GM21576 (cell line): ENCODE measurements around the gene DIAPH3.

Source experiments
- ATAC-seq: cut with Tn5 transposase; IDR thresholded peaks from one replicate; pipeline ENCODE4 v1.9.1; 2021; ENCODE audit warnings: mild to moderate bottlenecking, moderate library complexity; ENCODE audit not compliant: unreplicated experiment

Gene DIAPH3

DNA sequence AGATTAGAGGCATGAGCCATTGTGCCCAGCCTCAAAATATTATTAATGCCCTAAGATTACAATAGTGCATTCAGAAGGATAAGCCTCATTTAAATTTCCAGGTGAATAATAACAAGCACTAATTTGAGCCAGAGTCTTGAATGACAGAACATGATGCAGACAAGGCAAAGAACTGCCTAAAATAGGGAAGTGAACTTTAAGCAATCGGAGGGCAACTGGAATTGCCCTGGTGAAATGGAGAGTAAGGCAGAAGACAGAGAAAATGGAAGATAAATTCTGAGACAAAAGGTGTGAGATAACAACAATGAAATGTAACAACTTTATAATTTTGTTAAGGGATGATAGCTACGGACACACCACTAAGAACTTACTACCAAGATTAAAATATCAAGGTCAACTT, 199.9 kb downstream of the DIAPH3 start:
- no peak for ATAC-seq

DNA sequence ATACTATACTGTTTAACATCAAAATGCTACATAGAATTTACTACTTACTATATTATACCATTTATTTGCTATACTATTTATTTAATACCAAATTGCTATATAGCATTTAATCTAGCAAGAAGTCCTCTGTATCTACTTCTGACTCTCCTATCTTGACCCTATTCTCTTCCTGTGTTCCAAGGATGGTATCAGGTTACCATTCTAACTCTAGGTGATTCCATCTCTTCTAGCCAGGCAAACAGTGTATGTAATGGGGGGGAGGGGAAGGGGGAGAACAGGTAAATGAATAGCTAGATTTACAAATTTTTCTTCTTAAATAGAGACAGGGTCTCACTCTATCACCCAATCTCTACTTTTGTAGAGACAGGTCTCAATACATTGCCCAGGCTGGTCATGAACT, 200.3 kb downstream of the DIAPH3 start:
- ATAC-seq, result no peak

DNA sequence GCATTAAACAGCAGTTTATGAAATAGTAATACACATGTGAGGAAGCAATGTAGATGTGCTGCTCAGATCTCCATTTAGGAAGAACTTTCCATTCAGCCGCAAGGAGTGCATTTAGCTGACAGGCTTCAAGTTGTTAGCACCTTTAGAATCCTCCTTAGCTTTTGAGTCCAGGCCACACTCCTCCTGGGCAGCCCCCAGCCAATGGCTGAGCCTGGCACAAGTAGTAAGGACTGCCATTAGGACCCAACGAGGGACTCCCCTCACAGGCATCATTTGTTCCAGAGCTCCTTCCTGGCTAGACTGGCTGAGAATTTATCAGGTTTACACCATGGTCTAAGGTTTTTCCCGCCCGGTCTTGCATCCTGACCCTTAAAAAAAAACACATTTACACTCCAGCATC, 201.4 kb downstream of the DIAPH3 start:
- ATAC-seq, result no peak

DNA sequence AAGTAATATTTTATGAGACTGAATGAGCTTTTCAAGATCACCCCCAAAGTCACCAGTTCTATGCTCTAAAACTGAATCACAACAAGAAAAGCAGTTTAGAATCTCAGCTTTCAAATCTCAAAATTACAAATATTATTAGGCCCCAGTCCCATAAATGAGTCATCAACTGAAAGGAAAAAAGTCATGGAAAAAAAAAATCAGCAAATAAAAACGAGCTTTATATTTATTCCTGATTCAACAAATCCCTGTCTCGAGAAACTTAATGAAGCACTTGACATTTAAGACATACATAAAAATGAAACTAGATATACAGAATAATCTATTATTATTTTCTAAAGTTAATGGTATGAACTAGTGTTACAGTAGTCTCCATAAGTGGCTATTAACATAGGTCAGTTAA, 203.0 kb downstream of the DIAPH3 start:
- no peak for ATAC-seq

DNA sequence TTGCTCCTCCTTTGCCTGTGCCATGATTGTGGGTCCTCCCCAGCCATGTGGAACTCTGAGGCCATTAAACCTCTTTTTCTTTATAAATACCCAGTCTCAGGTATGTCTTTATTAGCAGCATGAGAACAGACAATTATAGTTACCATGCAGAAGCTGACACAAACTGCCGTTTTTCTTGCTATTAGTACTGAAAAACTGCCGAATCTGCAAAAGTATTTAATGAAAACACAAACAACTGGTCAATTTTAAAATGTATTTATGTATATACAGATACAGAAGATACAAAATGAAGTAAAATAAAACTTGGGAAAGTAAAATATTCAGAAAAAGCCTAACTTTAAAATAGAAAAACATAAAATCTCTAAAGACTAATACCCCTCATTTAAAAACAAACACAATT, 206.3 kb downstream of the DIAPH3 start:
- ATAC-seq, result no peak

DNA sequence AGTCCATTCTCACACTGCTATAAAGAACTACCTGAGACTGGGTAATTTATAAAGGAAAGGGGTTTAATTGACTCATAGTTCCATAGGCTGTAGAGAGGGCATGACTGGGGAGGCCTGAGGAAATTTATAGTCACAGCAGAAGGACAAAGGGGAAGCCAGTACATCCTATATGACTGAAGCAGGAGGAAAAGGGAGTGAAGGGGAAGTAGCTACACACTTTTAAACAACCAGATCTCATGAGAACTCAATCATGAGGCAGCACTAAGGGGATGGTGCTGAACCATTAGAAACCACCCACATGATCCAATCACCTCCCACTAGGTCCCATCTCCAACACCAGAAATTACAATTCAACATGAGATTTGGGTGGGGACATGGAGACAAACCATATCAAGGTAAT, 209.1 kb downstream of the DIAPH3 start:
- ATAC-seq, result no peak

DNA sequence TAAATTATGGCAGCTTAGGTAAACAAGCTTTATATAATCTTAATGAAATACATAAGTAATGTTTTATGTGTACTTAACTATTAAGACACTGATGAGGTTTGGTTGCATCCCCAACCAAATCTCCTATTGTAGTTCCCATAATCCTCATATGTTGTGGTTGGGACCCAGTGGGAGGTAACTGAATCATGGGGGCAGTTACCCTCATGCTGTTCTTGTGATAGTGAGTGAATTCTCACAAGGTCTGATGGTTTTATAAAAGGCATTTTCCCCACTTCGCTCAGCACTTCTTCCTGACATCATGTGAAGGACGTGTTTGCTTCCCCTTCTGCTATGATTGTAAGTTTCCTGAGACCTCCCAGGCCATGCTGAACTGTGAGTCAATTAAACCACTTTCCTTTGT, 212.7 kb downstream of the DIAPH3 start:
- ATAC-seq, result no peak

DNA sequence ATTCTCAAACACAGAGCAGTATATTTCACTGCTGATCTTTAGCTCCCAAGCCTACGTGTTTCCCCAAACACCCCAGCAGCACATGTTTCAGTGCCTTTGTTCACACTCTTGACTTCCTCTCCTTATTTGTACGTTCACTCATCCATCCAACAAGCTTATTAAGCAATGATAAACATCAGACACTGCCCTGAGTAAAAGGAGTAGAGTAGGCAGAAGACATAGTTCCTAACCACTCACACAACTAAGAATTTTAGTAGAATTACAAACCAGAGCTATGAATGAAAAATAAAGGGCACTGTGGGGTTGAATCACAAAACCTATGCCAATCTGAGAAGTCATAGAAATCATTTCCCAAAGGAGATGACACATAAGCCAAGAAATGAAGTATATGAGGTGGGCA, 213.5 kb downstream of the DIAPH3 start:
- no peak for ATAC-seq

DNA sequence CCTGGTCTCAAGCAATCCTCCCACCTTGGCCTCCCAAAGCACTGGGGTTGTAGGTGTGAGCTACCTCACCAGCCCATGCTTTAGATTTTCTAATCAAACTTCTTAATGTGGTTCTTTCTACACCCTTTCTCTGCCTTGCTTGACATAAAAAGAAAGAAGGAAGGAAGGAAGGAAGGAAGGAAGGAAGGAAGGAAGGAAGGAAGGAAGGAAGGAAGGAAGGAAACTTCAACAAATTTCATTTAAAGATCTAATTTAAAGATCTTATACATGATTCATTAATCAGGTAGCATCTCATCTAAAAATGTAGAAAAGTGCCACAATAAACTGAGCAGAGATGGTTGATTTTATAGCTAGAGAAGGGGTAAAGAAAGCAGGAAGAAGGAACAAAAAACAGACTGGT, 215.0 kb downstream of the DIAPH3 start:
- ATAC-seq, result no peak

DNA sequence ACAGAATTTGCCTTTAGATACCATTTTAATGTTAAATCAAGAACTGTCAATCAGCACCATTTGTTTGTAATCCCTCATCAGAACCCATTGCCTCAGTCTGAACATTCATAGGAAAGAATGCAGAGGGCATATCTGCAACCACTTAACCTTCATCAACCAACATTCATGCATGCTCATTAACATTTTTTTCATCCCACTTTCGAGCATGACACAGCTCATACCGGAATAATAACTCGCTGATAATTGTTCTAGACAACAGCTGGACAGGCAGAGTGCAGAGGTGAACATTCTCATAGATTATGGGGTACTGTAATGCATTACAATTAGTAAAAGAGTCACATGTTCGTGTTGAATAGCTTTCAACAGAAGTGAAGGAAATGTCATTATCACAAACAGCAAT, 216.8 kb downstream of the DIAPH3 start:
- no peak for ATAC-seq

DNA sequence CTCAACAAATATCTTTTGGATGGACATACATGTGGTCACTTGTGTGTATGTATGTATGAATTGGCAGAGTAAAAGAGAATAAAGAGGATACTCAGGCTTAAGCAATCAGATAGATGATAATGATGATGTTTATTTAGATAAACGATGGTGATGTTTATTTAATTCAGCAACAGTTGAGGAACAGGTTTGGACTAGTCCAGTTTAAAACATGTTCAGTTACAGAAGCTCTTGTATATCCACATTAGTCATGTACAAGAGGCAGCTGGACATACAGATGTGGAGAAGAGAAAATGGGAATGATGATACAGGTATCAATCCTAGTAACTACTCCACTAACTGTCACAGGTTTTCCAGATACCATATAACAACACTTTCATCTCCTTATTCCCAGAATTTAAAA, 232.1 kb downstream of the DIAPH3 start:
- ATAC-seq, result no peak

DNA sequence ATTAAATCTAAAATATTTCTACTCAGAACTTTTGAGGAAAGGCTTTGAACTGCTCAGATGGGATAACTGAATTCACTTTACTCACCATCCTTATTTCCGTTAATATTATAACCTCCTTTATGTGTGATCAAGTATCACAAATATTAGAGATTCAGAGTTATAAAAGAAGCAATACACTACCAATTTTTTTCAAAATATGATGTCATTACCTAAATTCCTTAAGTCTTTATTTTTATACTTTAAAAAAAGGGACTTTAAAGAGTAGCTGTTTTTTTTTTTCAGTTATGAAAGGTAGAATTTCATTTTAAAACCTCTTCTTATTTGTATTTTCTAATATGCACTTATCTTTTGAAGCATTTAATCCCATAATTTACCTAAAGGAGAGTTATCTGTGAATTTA, 239.5 kb downstream of the DIAPH3 start:
- no peak for ATAC-seq

DNA sequence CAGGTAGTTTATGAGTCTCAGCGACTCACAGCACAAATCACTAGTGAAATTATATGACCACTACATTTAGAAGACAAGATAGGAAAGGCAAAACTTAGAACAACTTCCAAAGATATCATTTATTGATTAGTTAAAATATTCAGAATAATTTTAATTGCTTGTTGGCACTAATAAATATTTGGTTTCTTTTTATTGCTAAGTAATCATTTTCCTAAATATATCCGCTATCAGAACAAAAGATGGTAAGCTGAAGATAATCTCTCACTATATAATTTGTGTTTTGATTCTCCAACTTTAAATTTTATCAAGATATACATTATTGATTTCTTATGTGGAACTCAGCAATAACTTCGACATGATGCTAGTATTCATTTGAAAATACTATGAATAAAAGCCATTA, 248.5 kb downstream of the DIAPH3 start:
- no peak for ATAC-seq

DNA sequence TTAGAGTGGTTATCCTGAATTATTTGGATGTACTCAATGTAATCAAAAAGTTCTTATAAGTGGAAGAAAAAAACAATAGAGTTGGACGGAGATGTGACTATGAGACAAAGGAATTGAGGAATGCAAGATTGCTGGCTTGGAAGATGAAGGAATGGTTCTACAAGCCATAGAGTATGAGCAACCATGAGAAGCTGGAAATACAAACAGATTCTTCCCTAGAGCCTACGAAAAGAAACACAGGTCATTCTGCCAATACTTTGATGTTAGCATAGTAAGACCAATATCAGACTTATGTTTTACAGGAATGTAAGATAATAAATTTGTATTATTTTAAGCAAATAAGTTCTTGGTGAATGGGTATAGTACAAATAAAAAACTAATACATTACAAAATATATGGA, 249.2 kb downstream of the DIAPH3 start:
- no peak for ATAC-seq

DNA sequence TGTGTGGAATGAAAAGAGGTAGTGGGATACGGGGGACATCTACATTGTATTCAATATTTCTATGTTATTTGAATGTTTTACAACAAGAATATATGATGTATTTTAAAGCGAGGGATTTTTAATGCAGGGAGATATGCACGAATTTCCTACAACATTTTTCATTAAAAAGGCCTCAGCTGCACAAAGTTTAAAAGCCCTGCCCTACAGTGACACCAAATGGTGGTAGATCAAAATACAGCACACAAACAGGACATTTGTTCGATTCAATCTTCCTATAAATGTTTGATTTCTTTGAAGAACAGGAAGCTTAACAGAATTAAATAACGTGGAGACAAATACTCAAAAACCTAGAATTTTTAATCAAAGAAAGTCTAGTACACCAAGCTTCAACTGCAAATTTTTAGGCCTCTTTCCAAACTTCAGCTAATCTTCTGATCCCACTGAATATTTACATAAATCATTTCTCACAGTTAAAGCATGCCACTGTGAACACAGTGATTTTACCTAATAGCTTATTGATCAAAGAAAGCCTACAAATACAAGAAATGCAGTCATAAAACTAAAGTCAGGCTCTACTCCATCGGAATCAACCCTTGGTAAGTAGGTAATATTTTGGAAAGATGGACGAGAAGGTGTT, 257.2 kb downstream of the DIAPH3 start:
- no peak for ATAC-seq

DNA sequence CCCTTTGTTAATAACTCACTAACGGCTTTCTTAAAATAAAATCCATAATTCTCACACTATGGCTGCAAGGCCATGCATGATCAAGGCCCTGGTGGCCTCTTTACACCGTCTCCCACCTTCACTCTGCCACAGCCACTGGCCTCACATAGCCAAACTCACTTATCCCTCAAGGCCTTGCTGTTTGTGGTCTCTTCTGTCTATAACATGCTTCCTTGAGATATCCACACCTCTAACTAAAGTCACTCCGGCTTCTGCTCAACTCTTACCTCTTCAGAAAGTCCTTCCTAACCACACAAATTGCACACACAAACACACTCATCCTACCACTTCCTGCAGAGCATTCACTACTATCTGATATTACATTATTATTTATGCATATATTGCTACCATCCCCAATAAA, 262.5 kb downstream of the DIAPH3 start:
- no peak for ATAC-seq

DNA sequence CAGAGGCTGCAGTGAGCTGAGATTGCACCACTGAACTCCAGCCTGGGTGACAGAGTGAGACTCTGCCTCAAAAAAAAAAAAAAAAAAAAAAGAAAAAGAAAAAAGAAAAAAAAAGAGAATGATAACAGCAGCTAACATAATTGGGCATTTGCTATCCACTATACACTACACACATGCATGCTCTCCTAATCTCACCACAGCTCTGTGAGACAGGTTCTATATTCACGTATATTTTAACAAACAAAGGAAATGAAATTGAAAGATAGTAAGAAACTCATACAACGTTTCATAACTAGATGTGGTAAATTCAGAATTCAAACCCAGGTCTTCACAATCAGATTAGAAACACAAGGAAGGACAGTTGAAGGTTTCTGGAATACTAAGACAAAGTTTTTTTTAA, 265.7 kb downstream of the DIAPH3 start:
- no peak for ATAC-seq

DNA sequence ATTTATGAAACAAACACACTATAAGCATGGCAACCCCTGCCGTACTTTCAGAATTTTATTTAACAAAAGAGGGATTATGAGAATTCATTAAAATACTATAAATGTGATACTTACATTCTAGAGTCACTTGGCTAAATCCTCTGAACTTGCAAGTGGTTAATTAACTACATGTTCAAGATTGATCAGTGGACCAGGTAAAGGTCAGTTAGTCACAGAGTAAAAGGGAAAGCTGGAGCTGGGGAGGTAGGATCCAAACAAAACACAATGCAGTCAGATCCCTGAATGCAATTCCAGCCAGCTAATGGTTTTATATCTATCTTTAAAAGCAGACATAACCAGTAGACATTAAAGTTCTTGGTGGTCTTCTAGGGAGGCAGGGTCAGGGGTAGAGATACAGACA, 270.5 kb downstream of the DIAPH3 start:
- ATAC-seq, result no peak

DNA sequence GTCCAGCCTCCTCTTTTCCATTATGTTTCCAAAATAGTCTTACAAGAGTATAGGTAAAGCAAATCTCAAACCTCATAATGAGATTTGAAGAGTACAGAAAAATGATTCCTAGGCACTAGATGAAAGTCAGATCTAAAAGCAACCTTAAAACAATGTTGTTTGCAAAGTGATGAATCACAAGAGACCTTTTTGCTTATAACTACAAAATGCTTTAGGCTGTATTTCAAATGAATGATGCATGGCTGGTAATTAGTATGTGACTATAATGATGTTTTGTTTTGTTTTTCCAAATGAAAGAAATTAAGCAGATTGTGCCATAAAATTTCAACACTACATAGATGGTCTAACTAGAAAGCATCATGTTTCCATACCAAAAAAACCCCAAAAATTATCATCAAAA, 272.7 kb downstream of the DIAPH3 start:
- no peak for ATAC-seq

DNA sequence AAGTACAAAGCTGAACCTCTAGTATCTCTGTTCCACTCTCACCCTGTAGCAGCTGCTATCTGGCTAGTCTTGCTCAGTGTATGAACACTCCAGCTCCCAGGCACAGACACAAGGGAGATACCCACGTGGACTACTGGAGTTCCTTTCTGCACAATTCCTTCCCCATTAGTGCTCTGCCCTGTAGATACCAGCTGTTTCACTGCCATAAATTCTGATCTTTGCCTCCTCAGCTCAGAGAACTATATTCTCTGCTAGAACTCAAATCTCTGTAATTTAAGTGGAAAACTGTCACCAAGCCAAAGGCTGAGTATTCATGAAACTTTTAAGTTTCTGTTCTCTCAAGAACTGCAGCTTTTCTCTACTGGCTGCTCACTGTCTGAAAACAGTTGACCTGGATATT, 273.7 kb downstream of the DIAPH3 start:
- no peak for ATAC-seq

DNA sequence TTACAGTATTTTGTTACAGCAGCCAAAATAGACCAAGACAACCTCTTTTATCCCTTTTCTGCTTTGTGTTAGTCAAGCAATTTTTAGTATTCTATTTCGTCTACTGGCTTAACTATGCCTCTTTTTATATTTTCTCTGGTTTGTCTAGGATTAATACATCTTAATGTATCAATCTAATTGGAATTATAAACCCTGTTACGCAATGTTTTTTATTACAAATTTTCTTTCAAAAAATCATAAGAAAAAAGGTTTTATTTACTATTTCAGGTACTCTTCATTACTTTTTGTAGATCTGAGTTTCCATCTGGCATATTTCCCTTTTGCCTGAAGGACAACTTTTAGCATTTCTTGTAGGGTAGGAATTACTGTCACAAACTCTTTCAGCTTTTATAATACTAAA, 275.3 kb downstream of the DIAPH3 start:
- ATAC-seq, result no peak

DNA sequence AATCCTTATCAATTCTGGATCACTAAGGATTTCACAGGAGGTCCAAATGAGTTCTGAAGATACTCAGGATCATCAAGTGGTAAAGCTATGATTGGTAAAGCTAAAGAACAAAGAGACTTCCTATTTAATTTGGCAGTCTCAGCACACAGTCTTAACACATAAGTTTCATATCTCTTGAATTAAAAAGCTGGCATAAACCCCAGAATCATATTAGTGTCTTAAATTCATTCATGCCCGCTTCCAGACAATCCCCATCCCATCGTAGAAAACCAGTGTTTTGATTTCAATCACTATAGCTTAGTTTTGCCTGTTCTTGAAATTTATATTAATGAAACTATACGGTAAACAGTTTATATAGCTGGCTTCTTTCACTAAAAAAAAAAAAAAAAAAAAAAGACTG, 278.7 kb downstream of the DIAPH3 start:
- no peak for ATAC-seq

DNA sequence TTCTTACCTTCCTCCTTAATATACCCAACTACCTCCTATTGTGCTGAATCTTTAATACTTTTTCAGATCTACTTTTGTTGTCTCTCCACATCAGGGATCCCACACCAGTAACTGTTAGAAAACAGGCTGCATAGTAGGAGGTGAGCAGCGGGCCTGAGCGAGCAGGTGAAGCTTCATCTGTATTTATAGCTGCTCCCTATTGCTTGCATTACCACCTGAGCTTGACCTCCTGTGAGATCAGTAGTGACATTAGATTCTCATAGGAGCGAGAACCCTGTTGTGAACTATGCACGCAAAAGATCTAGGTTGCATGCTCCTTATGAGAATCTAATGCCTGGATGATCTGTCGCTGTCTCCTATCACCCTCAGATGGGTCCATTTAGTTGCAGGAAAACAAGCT, 279.8 kb downstream of the DIAPH3 start:
- no peak for ATAC-seq

DNA sequence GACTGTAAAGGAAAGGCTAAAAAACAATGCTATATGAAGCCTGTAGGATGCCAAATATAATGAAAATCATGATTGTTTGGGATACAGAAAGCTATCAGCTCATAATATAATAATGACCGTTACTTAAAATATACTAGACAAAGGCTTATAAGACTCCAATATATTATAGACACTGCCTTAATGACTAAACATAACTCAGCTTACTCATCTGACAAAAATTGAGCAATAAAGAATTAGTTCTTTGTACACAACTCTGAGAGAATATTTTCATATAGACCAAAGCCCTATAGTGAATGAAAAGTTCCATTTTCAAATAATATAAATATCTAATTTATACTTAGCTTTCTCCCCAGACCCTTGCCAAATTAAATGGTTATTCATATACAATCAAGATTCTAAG, 283.3 kb downstream of the DIAPH3 start:
- no peak for ATAC-seq
